BE2C (cell line): ENCODE data around the gene ARHGAP44.

Source experiments
- DNase-seq: peaks from one replicate; pipeline ENCODE4 v3.0.0-alpha.2; 2020
- H3K27me3 ChIP-seq: fragments of 250-450 bp; sonication (Bioruptor Pico); 2 replicates; pipeline ENCODE4 v1.5.1; 2020; ENCODE audit warnings: mild to moderate bottlenecking
- H3K36me3 ChIP-seq: fragments of 250-450 bp; sonication (Bioruptor Pico); 2 replicates; pipeline ENCODE4 v1.5.1; 2020; ENCODE audit warnings: mild to moderate bottlenecking
- H3K4me1 ChIP-seq: fragments of 250-450 bp; sonication (Bioruptor Pico); 2 replicates; pipeline ENCODE4 v1.5.1; 2020
- H3K4me3 ChIP-seq: 2 replicates; pipeline ENCODE4 v1.5.1; 2011; ENCODE audit warnings: low read depth, low read length
- H3K9me3 ChIP-seq: fragments of 250-450 bp; sonication (Bioruptor Pico); 2 replicates; pipeline ENCODE4 v1.5.1; 2020
- CTCF ChIP-seq: IDR thresholded peaks from 2 replicates; pipeline ENCODE4 v1.5.1; 2012; ENCODE audit warnings: mild to moderate bottlenecking, low read depth, low read length

ARHGAP44 gene

GRCh38 chr17:12963505-12963904 is 174.2 kb downstream of the ARHGAP44 start:
- no peak for TF ChIP-seq CTCF
- Histone ChIP-seq H3K27me3 (no peaks in the 10 kb centered on the region), H3K9me3 (no peaks in the 10 kb centered on the region), H3K4me3 (no peak overlapping the region), H3K36me3 (no peaks in the 10 kb centered on the region), H3K4me1 (no peaks in the 10 kb centered on the region)
- no peak for DNase-seq

DNA sequence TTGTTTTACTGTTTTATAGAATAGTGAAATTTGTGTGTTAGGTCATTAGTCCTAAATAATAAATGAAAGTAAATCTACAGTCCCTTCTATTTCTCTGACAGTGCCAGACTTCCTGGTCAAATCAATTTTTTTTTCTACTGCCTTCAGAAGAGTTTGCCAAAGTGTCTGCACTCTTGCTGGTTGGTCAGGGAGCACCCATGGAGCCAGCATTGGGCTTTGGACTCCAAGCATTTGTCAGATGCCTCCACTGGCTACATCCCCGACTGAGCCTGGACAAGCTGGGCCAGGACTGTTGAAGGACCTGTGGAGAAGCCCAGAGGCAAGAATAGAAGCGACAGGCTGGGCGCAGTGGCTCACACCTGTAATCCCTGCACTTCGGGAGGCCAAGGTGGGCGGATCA is 174.9 kb downstream of the ARHGAP44 start:
- TF ChIP-seq CTCF, result no peak
- no peaks in the 10 kb centered on the region for H3K27me3 ChIP-seq
- DNase-seq, result no peak
- H3K4me3 ChIP-seq, result no peak overlapping the region
- no peaks in the 10 kb centered on the region for H3K4me1 ChIP-seq
- no peaks in the 10 kb centered on the region for H3K9me3 ChIP-seq
- no peaks in the 10 kb centered on the region for H3K36me3 ChIP-seq

DNA sequence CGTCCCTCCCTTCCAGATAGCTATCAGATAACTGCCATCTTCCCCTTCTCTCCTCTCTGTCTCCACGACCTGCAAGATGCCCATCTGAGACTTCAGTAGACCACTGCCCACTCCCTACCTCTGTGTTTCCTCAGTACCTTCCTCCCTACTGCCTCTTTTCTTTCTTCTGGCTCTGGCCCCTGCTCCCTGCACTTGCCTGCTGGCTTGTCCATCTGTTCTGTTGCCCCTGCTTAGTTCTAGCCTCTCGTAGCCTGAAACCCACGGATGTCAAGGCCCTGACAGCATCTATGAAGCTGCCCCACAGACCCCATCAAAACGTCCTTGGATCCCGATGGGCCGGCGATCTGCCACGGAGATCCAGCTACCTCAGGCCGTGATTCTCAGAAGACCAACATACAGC is 175.5 kb downstream of the ARHGAP44 start:
- Histone ChIP-seq H3K27me3 (no peaks in the 10 kb centered on the region), H3K4me3 (no peak overlapping the region), H3K9me3 (no peaks in the 10 kb centered on the region), H3K36me3 (no peaks in the 10 kb centered on the region), H3K4me1 (no peaks in the 10 kb centered on the region)
- no peak for TF ChIP-seq CTCF
- no peak for DNase-seq

- no peak for TF ChIP-seq CTCF
- no peak for DNase-seq
- H3K4me1 ChIP-seq, result no peaks in the 10 kb centered on the region
- no peak overlapping the region for H3K4me3 ChIP-seq
- H3K27me3 ChIP-seq, result no peaks in the 10 kb centered on the region
- H3K9me3 ChIP-seq, result no peaks in the 10 kb centered on the region
- no peaks in the 10 kb centered on the region for H3K36me3 ChIP-seq
Measured at GRCh38 chr17:12965988-12966387, 176.7 kb downstream of the ARHGAP44 start.

GRCh38 chr17:12966413-12966812 is 177.1 kb downstream of the ARHGAP44 start:
- H3K4me1 ChIP-seq, result no peaks in the 10 kb centered on the region
- no peaks in the 10 kb centered on the region for H3K27me3 ChIP-seq
- H3K4me3 ChIP-seq, result no peak overlapping the region
- no peak for TF ChIP-seq CTCF
- no peaks in the 10 kb centered on the region for H3K36me3 ChIP-seq
- DNase-seq, result no peak
- no peaks in the 10 kb centered on the region for H3K9me3 ChIP-seq

DNA sequence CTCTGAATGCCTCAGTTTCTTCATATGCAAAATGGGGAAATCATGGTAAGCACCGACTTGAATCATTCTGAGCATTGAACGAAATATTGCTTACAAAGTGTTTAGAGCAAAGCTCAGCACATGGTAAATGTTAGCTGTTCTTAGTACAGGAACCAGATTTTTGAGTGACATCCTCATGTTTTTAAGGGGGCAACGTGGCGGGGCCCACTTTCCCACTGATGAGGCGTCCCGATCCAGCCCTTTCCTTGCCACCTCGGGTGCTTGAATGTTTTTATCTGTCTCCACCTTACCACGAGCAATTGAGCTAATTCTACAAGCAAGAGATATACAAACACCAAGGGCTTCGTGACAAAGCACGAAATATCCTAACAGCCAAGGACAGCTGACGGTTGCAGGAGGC is 178.7 kb downstream of the ARHGAP44 start:
- DNase-seq, result no peak
- no peak for TF ChIP-seq CTCF
- Histone ChIP-seq H3K4me1 (no peaks in the 10 kb centered on the region), H3K9me3 (no peaks in the 10 kb centered on the region), H3K27me3 (no peaks in the 10 kb centered on the region), H3K36me3 (no peaks in the 10 kb centered on the region), H3K4me3 (no peak overlapping the region)
